Stimulated activated CD4-positive, alpha-beta T cell treated with anti-CD3 and anti-CD28 coated beads, Interleukin-1b, Interleukin-23, amount 100 ng/mL, for 1 hour (primary cell): ENCODE results near the gene KCNC1.

ENCODE experiments used
- DNase-seq, 2 donors: peaks; one replicate each; pipeline ENCODE4 v3.0.0-alpha.2; 2020; ENCODE audit warnings: low read depth in 2 of 2

The KCNC1 gene

GRCh38 chr11:17738151-17738973 lies 3.8 kb downstream of the KCNC1 start:
- DNase-seq = no peak

GRCh38 chr11:17739945-17740338 lies 5.4 kb downstream of the KCNC1 start:
- no peak for DNase-seq

GRCh38 chr11:17740649-17741235 lies 6.2 kb downstream of the KCNC1 start:
- DNase-seq = no peak

GRCh38 chr11:17741487-17741886 lies 6.9 kb downstream of the KCNC1 start:
- DNase-seq = no peak

GRCh38 chr11:17742019-17742418 lies 7.4 kb downstream of the KCNC1 start:
- DNase-seq = no peak

- no peak for DNase-seq
These were observed 8.6 kb downstream of the KCNC1 start for GRCh38 chr11:17743026-17743807.

GRCh38 chr11:17743808-17744119 lies 9.2 kb downstream of the KCNC1 start:
- no peak for DNase-seq

GRCh38 chr11:17744151-17744940 lies 9.8 kb downstream of the KCNC1 start:
- DNase-seq = no peak

- no peak for DNase-seq
These were observed 10.6 kb downstream of the KCNC1 start for GRCh38 chr11:17745023-17745772.

GRCh38 chr11:17746096-17746495 lies 11.5 kb downstream of the KCNC1 start:
- DNase-seq = no peak

- DNase-seq = no peak
These were observed 12.8 kb downstream of the KCNC1 start for GRCh38 chr11:17747131-17747955.

GRCh38 chr11:17748044-17748443 lies 13.5 kb downstream of the KCNC1 start:
- no peak for DNase-seq

- DNase-seq = no peak
These were observed 14.5 kb downstream of the KCNC1 start for GRCh38 chr11:17748761-17749721.

GRCh38 chr11:17750013-17750800 lies 15.6 kb downstream of the KCNC1 start:
- no peak for DNase-seq

GRCh38 chr11:17750801-17751165 lies 16.2 kb downstream of the KCNC1 start:
- DNase-seq = no peak

GRCh38 chr11:17751558-17751957 lies 17.0 kb downstream of the KCNC1 start:
- DNase-seq = no peak

GRCh38 chr11:17752144-17752543 lies 17.6 kb downstream of the KCNC1 start:
- DNase-seq = no peak

GRCh38 chr11:17753153-17753552 lies 18.6 kb downstream of the KCNC1 start:
- no peak for DNase-seq

GRCh38 chr11:17753641-17754040 lies 19.1 kb downstream of the KCNC1 start:
- no peak for DNase-seq
